ENCODE data around the gene EME2. TPM values are rescaled to one million over a fixed set of nuclear protein-coding genes. Genes with fewer than 3 reads are reported as not detected.
"Not testable (repeated sequence)": the region's sequence is repeated elsewhere in the genome, so short reads cannot be mapped to it uniquely, and the experiment has no call there.

The EME2 gene
- total and polyA plus RNA-seq, 8 donors: 7.0 to 25.3 (median 9.3) TPM

DNA sequence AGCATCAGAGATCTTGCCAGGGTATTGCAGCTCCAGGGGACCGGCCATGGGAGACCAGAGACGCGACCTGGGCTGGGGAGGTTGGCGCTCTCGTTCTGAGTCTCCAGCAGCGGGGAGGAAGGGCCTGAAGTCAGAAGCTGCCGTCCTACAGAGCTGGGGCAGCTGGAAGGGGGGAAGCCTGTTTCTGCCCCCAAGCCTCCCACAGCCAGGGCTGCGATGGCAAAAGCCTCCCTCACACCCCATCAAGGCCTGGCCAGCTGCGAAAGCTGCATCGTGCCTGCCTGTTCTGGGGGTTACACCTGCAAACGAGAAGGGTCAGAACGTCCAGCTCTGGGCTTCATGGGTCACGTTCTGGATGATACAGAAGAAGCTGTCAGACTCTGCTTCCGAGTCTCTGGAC is 40.5 kb upstream of the EME2 start:
- DNase-seq (no peak), ATAC-seq (no peak)
- Histone ChIP-seq H3K9me3 (no peaks in the 10 kb centered on the region), H3K4me1 (no peaks in the 10 kb centered on the region), H3K4me3 (no peak overlapping the region), H3K27ac (no peak overlapping the region), H3K27me3 (no peaks in the 10 kb centered on the region), H3K36me3 (peaks cover 0 to 74% of the 10 kb centered on the region in 2 donors)
- intact Hi-C loops (cut with DNase I): no loop called here
- no peak for TF ChIP-seq CTCF (IDR thresholded peaks at IDR 0.05)

DNA sequence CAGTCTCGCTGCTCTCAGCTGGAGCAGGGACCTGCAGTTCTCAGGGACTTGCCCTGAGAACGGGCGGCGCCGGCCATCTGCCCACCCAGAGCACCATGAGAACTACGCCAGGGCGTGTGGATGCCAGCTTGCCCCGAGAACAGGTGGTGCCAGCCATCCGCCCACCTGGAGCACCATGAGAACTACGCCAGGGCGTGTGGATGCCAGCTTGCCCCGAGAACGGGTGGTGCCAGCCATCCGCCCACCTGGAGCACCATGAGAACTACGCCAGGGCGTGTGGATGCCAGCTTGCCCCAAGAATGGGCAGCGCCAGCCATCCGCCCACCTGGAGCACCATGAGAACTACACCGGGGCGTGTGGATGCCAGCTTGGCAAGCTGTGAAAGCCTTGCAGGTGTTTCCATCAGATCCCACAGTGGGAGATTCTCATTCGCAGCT is 40.0 kb upstream of the EME2 start:
- H3K4me1 ChIP-seq; intact Hi-C loops (cut with DNase I); H3K27ac ChIP-seq; H3K9me3 ChIP-seq; DNase-seq; H3K27me3 ChIP-seq; ATAC-seq; H3K4me3 ChIP-seq: not testable (repeated sequence)
- peaks cover 0 to 70% of the 10 kb centered on the region in 2 donors for H3K36me3 ChIP-seq

DNA sequence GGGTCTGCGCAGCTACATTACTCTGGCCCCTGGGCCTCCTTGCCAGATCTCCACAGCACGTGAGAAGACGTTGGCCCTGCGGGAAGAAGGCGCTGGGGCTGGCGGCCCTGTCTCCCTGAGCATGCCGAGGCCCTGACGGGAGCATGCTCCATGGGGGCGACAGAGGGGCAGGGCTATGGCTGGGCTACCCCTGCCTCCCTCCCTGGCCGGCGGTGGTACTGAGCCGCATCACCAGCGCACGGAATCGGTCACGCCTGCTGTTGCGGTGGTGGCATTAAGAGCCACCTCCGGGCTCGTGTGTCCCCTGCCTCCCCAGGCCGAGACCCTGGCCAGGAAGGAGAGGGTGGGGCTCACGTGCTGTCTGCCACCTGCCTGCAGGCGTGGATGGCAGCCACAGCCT is 38.5 kb upstream of the EME2 start:
- TF ChIP-seq CTCF (IDR thresholded peaks at IDR 0.05): no peak
- Histone ChIP-seq H3K9me3 (no peaks in the 10 kb centered on the region), H3K27me3 (no peaks in the 10 kb centered on the region), H3K4me3 (no peak overlapping the region), H3K36me3 (peaks cover 0 to 57% of the 10 kb centered on the region in 2 donors), H3K4me1 (no peaks in the 10 kb centered on the region), H3K27ac (no peak overlapping the region)
- DNase-seq: no peak
- ATAC-seq: no peak
- intact Hi-C loops (cut with DNase I): no loop called here

DNA sequence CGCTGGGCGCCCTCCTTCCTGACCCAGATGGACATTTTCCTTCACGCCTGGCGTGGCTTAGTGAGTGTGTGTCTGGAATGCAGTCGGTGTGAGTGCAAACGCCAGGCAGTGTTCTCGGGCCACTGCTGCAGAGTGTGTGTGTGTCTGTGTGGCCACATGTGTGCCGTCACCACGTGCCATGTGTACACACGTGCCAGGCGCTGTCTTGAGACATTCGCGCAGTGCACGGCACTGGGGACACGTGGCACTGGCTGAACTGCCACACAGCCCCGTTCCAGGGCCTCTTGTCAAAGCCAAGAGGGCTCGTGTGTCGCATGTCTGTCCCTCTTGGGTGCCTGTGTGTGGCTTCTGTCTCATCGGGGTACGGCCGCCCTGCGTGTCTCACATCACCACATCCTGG is 37.8 kb upstream of the EME2 start:
- no peak for TF ChIP-seq CTCF (IDR thresholded peaks at IDR 0.05)
- H3K27me3 ChIP-seq: no peaks in the 10 kb centered on the region
- no peak overlapping the region for H3K27ac ChIP-seq
- no peaks in the 10 kb centered on the region for H3K4me1 ChIP-seq
- ATAC-seq (no peak), DNase-seq (no peak)
- H3K36me3 ChIP-seq: peaks cover 0 to 51% of the 10 kb centered on the region in 2 donors
- no peak overlapping the region for H3K4me3 ChIP-seq
- intact Hi-C loops (cut with DNase I): no loop called here
- no peaks in the 10 kb centered on the region for H3K9me3 ChIP-seq

GRCh38 chr16:1740234-1740633 is 32.4 kb upstream of the EME2 start:
- ATAC-seq: no peak
- TF ChIP-seq CTCF (IDR thresholded peaks at IDR 0.05): no peak
- Histone ChIP-seq H3K4me3 (no peak overlapping the region), H3K27me3 (no peaks in the 10 kb centered on the region), H3K9me3 (no peaks in the 10 kb centered on the region), H3K4me1 (no peaks in the 10 kb centered on the region), H3K27ac (no peak overlapping the region), H3K36me3 (peaks cover 0 to 46% of the 10 kb centered on the region in 2 donors)
- intact Hi-C loops (cut with DNase I): no loop called here
- DNase-seq: no peak

DNA sequence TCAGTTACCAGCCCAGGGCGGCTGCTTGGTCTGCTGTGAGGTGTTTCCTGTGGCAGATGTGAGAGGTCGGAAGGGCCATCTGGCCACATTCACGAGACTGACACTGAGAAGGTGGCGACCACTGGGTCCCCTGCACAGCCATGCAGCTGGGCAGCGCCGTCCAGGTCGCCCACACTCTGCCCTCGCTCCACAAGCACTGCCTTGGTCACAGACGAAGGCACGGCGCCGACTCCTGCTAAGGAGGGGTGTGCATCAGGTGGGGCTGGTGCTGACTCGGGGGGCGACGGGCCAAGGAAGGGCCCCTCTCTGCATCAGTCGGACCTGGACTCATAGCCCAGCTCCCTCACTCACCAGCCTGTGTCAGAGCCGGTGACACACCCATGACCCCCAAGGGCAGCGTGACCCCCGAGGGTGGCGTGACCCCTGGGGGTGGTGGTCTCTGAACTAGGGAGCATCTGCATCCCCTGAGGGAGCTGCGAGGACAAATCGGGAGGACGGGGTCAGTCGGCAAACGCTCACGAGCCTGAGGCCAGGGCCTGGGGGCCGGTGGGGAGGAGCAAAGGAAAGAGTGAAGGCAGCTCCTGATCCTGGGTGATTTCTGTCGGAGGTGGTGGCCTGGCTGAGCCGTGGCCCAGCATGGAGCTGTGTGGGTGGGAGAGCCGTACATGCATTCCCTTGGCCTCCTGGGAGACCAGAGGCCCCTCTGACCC is 31.7 kb upstream of the EME2 start:
- no peak for ATAC-seq
- no peaks in the 10 kb centered on the region for H3K9me3 ChIP-seq
- no peak for DNase-seq
- H3K27ac ChIP-seq: no peak overlapping the region
- H3K4me1 ChIP-seq: no peaks in the 10 kb centered on the region
- H3K27me3 ChIP-seq: no peaks in the 10 kb centered on the region
- peaks cover 0 to 53% of the 10 kb centered on the region in 2 donors for H3K36me3 ChIP-seq
- intact Hi-C loops (cut with DNase I): no loop called here
- H3K4me3 ChIP-seq: no peak overlapping the region
- TF ChIP-seq CTCF (IDR thresholded peaks at IDR 0.05): no peak

Measured in left lung (tissue), 10 donors.